Measurements from ENCODE around the gene USP47.
"Not testable (repeated sequence)": the region's sequence is repeated elsewhere in the genome, so short reads cannot be mapped to it uniquely, and the experiment has no call there.

GRCh38 chr11:11831406-11831805, 10.4 kb upstream of the USP47 start:
- TF ChIP-seq CTCF (conservative IDR thresholded peaks at IDR 0.05; ENCODE audit: low read depth, low read length); EZH2 (IDR thresholded peaks at IDR 0.05; ENCODE audit: borderline replicate concordance, low read depth, low read length, poor library complexity, severe bottlenecking): not testable (repeated sequence)
